Esophagus squamous epithelium (tissue), 4 donors: Measurements from ENCODE around the gene TMCC1.

Source experiments
- CTCF ChIP-seq, 6 experiments: fragments of 450-650 bp in 4 of 6; fragments of 200-600 bp in 2 of 6; sonication (generic) in 2 of 6; IDR thresholded peaks; one replicate each; pipeline ENCODE4 v1.5.1; 2016 to 2019; ENCODE audit warnings: antibody characterized with exemption in 6 of 6, mild to moderate bottlenecking in 4 of 6, moderate library complexity in 4 of 6
- POLR2A ChIP-seq, 4 donors: fragments of 450-650 bp; IDR thresholded peaks; one replicate each; pipeline ENCODE4 v1.6.1; 2017; ENCODE audit warnings: antibody characterized with exemption in 4 of 4, mild to moderate bottlenecking in 4 of 4, moderate library complexity in 3 of 4

DNA sequence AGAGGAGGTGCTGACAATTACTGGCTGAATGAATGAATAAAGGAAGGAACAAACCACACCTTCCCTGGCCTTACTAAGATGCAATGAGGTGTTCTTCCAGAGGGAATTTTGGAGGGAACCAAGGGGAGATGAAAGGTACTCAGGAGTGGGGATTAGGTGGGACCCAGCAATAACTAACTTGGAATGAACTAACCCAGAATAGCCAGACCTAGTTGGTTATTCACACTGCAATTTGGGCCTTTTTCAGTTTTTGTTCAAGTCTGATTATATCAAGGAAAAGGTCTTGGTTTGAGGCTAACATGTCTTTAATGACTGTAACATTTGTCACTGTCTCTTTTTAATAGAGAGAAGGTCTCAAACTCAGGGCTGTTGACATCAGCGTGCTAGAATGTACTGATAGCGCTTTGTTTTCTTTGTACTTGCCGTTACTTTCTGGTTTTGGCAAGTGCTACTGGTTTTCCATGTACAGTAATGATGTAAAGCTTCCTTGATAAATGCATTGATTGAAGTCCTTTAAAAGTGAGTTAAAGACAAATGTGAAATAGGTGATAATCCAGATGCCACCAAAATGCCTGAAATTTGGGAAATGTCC is 283.8 kb downstream of the TMCC1 start:
- TF ChIP-seq POLR2A (IDR thresholded peaks at IDR 0.05) = no peak
- TF ChIP-seq CTCF (IDR thresholded peaks at IDR 0.05) = no peak
